ENCODE results near the gene LRIT3. TPM values are rescaled to one million over a fixed set of nuclear protein-coding genes. Genes with fewer than 3 reads are reported as not detected.

LRIT3 gene
- total and polyA plus RNA-seq, 2 of the 8 experiments (the other 6 are each of a cell fraction or from before 2014, with no cell fraction given), result 0.11 TPM; not detected in 1

GRCh38 chr4:109873791-109874514, 26.0 kb downstream of the LRIT3 start (continued):
- TF ChIP-seq BRCA1 (IDR thresholded peaks at IDR 0.05; ENCODE audit: low read depth, low read length) (no peak), RXRA (IDR thresholded peaks at IDR 0.05; ENCODE audit: insufficient read depth, low read depth, low read length) (no peak), EGR1 (IDR thresholded peaks at IDR 0.05; ENCODE audit: borderline replicate concordance, low read depth, low read length) (no peak), SIRT6 (IDR thresholded peaks at IDR 0.05; ENCODE audit: low read length) (no peak), CREB1 (IDR thresholded peaks at IDR 0.05) (no peak), HDAC6 (IDR thresholded peaks at IDR 0.05; ENCODE audit: low read depth, low read length) (no peak), EZH2 (IDR thresholded peaks at IDR 0.05; ENCODE audit: low read depth, low read length, severe bottlenecking) (no peak)

Measured in H1 (cell line).